Erythroblast (primary cell): ENCODE results near the gene LHPP.

ENCODE experiments used
- GATA1 ChIP-seq: IDR thresholded peaks from 2 replicates; pipeline ENCODE4 v1.6.1; 2011; ENCODE audit warnings: low read depth, mild to moderate bottlenecking, control low read depth, low read length, moderate library complexity
- POLR2A ChIP-seq: IDR thresholded peaks from 2 replicates; pipeline ENCODE4 v1.6.1; 2011; ENCODE audit warnings: mild to moderate bottlenecking, low read length

DNA sequence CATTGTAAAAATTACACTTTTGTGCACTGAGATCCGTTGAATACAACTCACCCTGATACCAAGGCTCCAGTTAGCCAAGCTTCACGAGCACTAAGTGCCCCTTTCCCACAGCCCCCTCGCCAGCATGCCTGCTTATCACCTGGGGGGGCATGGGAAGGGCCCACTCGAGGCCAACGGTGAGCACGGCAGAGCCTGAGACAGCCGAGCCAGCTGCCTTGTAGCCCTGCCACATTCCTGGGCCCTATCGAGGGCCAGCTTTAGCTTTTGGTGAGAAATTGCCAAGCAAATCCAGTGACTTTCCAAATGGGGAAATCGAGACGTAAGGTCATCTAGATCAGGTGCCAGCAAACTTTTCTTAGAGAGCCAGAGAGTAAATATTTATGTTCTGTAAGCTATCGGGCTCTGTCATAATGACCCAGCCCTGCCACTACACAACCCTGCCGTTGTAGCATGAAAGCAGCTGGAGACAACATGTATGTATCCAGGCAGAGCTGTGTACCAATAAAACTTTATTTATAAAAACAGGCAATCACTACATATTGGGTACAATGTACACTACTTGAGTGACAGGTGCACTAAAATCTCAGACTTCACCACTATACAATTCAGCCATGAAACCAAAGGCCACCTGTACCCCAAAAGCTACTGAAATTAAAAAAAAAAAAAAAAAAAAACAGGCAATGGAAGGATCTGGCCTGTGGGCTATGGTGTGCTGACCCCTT, 198.9 kb downstream of the LHPP start:
- TF ChIP-seq POLR2A, result no peak
- TF ChIP-seq GATA1, result no peak
